Fibroblast of lung (primary cell): ENCODE measurements around the gene ENO3. TPM values are rescaled to one million over a fixed set of nuclear protein-coding genes. Genes with fewer than 3 reads are reported as not detected.

Source experiments
- DNase-seq, 2 donors: peaks; one replicate each; pipeline versions ENCODE4 v3.0.0 to v3.0.0-alpha.2; 2010; ENCODE audit warnings: low read depth in 2 of 2
- H2AFZ ChIP-seq: 2 replicates; pipeline ENCODE4 v1.5.1; 2012; ENCODE audit warnings: low read length, control low read depth, inconsistent platforms
- H3K27ac ChIP-seq: 2 replicates; pipeline ENCODE4 v1.5.1; 2011; ENCODE audit warnings: low read length, control low read depth; ENCODE audit not compliant: insufficient read depth
- H3K27me3 ChIP-seq: 2 replicates; pipeline ENCODE4 v1.5.1; 2011; ENCODE audit warnings: mild to moderate bottlenecking, low read length; ENCODE audit not compliant: control insufficient read depth, insufficient read depth
- H3K36me3 ChIP-seq: 2 replicates; pipeline ENCODE4 v1.5.1; 2011; ENCODE audit warnings: low read length; ENCODE audit not compliant: control insufficient read depth, insufficient read depth
- H3K4me1 ChIP-seq: 2 replicates; pipeline ENCODE4 v1.5.1; 2011; ENCODE audit warnings: low read length; ENCODE audit not compliant: control insufficient read depth, insufficient read depth; ENCODE audit errors: extremely low read depth
- H3K4me2 ChIP-seq: 2 replicates; pipeline ENCODE4 v1.5.1; 2011; ENCODE audit warnings: low read length, control low read depth; ENCODE audit not compliant: insufficient read depth; ENCODE audit errors: extremely low read depth
- H3K4me3 ChIP-seq, 4 experiments: fragments of 200-600 bp in 1 of 4; sonication (generic) in 1 of 4; replicated peaks in 1 of 4; 2 replicates each; pipeline ENCODE4 v1.5.1; 2011 to 2016; ENCODE audit warnings: low read length in 4 of 4, low read depth in 3 of 4, mild to moderate bottlenecking in 3 of 4, control low read depth in 2 of 4, inconsistent platforms in 1 of 4, mixed read lengths in 1 of 4; ENCODE audit not compliant: insufficient read depth in 1 of 4; ENCODE audit errors: control extremely low read depth in 1 of 4
- H3K79me2 ChIP-seq: 2 replicates; pipeline ENCODE4 v1.5.1; 2012; ENCODE audit warnings: mild to moderate bottlenecking, low read length, inconsistent platforms; ENCODE audit not compliant: control insufficient read depth, insufficient read depth
- H3K9ac ChIP-seq: 2 replicates; pipeline ENCODE4 v1.5.1; 2011; ENCODE audit warnings: mild to moderate bottlenecking, low read length, control low read depth; ENCODE audit not compliant: insufficient read depth
- H3K9me3 ChIP-seq: 2 replicates; pipeline ENCODE4 v1.5.1; 2012; ENCODE audit warnings: low read depth, low read length; ENCODE audit not compliant: control insufficient read depth, insufficient read depth
- H4K20me1 ChIP-seq: 2 replicates; pipeline ENCODE4 v1.5.1; 2011; ENCODE audit warnings: low read length; ENCODE audit not compliant: control insufficient read depth, insufficient read depth; ENCODE audit errors: extremely low read depth
- CTCF ChIP-seq, 2 donors: IDR thresholded peaks in 1 of 2; conservative IDR thresholded peaks in 1 of 2; 1 replicate in 1 of 2; 2 replicates in 1 of 2; pipeline ENCODE4 v1.5.1; 2011 to 2012; ENCODE audit warnings: low read length in 2 of 2, control low read depth in 1 of 2, inconsistent platforms in 1 of 2, low read depth in 1 of 2, mild to moderate bottlenecking in 1 of 2
- EZH2 ChIP-seq: IDR thresholded peaks from 2 replicates; pipeline ENCODE4 v1.5.1; 2012; ENCODE audit warnings: low read length, control low read depth, mild to moderate bottlenecking; ENCODE audit errors: missing control alignments
- polyA plus RNA-seq, 2 donors: library from polyadenylated mRNA; depleted of rRNA in 1 of 2; stranded (reverse) in 1 of 2; unstranded in 1 of 2; fragments of >200 nt; gene quantifications; 2 replicates each; pipeline ENCODE4 v1.2.1, GENCODE V29; 2011 to 2012; ENCODE audit warnings: missing spikeins in 1 of 2
- total RNA-seq: library from RNA; depleted of rRNA; stranded (reverse); fragments of >200 nt; gene quantifications from 2 replicates; pipeline ENCODE4 v1.2.1, GENCODE V29; 2014

ENO3 gene
- total and polyA plus RNA-seq, 2 donors (not counting 1 experiment from before 2014, with no cell fraction given), result 2.0 to 4.3 TPM

GRCh38 chr17:4967539-4968485 lies 16.9 kb downstream of the ENO3 start, which contains the start of gene SPAG7:
Gene SPAG7 (minus strand): TSS chr17:4967817. CDS start chr17:4967804, 13 bp downstream.
- Histone ChIP-seq H3K27me3 (no peaks in the 10 kb centered on the region), H4K20me1 (no peaks in the 10 kb centered on the region), H3K4me1 (peaks cover 19% of the 10 kb centered on the region), H3K36me3 (peaks cover 6% of the 10 kb centered on the region), H3K79me2 (peaks cover 15% of the 10 kb centered on the region), H3K9ac (peak within 1 kb of the TSS; percentile 88), H3K4me2 (peak within 1 kb of the TSS; percentile 100), H3K4me3 (peak within 1 kb of the TSS; percentile 71 to 87 (median 86)), H3K9me3 (no peaks in the 10 kb centered on the region), H2AFZ (peak within 1 kb of the TSS; percentile 49), H3K27ac (peak within 1 kb of the TSS; percentile 97)
- no peak for TF ChIP-seq CTCF (conservative IDR thresholded peaks at IDR 0.05 in 1 of 2, IDR thresholded peaks at IDR 0.05 in 1 of 2; ENCODE audit: low read depth in 1 of 2, low read length in 2 of 2)
- no peak for TF ChIP-seq EZH2
- DNase-seq, result peak; percentile 97 to 99

GRCh38 chr17:4968486-4969046 lies 17.6 kb downstream of the ENO3 start:
- Histone ChIP-seq H3K79me2 (peaks cover 15% of the 10 kb centered on the region), H3K4me1 (peaks cover 19% of the 10 kb centered on the region), H3K27ac (peak overlapping the region; percentile 97), H3K36me3 (peaks cover 10% of the 10 kb centered on the region), H3K27me3 (no peaks in the 10 kb centered on the region), H4K20me1 (no peaks in the 10 kb centered on the region), H3K4me3 (peak overlapping the region; percentile 15 to 87 (median 57)), H2AFZ (no peak overlapping the region), H3K4me2 (peak overlapping the region; percentile 83), H3K9ac (peak overlapping the region; percentile 74), H3K9me3 (no peaks in the 10 kb centered on the region)
- DNase-seq, result no peak
- no peak for TF ChIP-seq CTCF (conservative IDR thresholded peaks at IDR 0.05 in 1 of 2, IDR thresholded peaks at IDR 0.05 in 1 of 2; ENCODE audit: low read depth in 1 of 2, low read length in 2 of 2)

GRCh38 chr17:4969047-4969550 lies 18.2 kb downstream of the ENO3 start:
- peaks cover 19% of the 10 kb centered on the region for H3K4me1 ChIP-seq
- H3K27ac ChIP-seq, result peak overlapping the region; percentile 97
- no peaks in the 10 kb centered on the region for H3K9me3 ChIP-seq
- H3K36me3 ChIP-seq, result peaks cover 13% of the 10 kb centered on the region
- TF ChIP-seq EZH2 (no peak), CTCF (conservative IDR thresholded peaks at IDR 0.05 in 1 of 2, IDR thresholded peaks at IDR 0.05 in 1 of 2; ENCODE audit: low read depth in 1 of 2, low read length in 2 of 2) (no peak)
- H3K27me3 ChIP-seq, result no peaks in the 10 kb centered on the region
- no peak overlapping the region for H2AFZ ChIP-seq
- peak; percentile 94 to 97 for DNase-seq
- H4K20me1 ChIP-seq, result no peaks in the 10 kb centered on the region
- H3K9ac ChIP-seq, result peak overlapping the region; percentile 74
- peak overlapping the region; percentile 83 for H3K4me2 ChIP-seq
- H3K79me2 ChIP-seq, result peaks cover 15% of the 10 kb centered on the region
- H3K4me3 ChIP-seq, result peak overlapping the region; percentile 15 to 87 (median 57)
